Fibroblast of lung (primary cell): ENCODE data around the gene TNFRSF9.

Experiments used
- CTCF ChIP-seq, 2 donors: IDR thresholded peaks in 1 of 2; conservative IDR thresholded peaks in 1 of 2; 1 replicate in 1 of 2; 2 replicates in 1 of 2; pipeline ENCODE4 v1.5.1; 2011 to 2012; ENCODE audit warnings: low read length in 2 of 2, control low read depth in 1 of 2, inconsistent platforms in 1 of 2, low read depth in 1 of 2, mild to moderate bottlenecking in 1 of 2
- EZH2 ChIP-seq: IDR thresholded peaks from 2 replicates; pipeline ENCODE4 v1.5.1; 2012; ENCODE audit warnings: low read length, control low read depth, mild to moderate bottlenecking; ENCODE audit errors: missing control alignments

- TF ChIP-seq CTCF (conservative IDR thresholded peaks at IDR 0.05 in 1 of 2, IDR thresholded peaks at IDR 0.05 in 1 of 2; ENCODE audit: low read depth in 1 of 2, low read length in 2 of 2) (no peak), EZH2 (no peak)
These were observed 20.2 kb upstream of the TNFRSF9 start for GRCh38 chr1:7960867-7961215.
